GM15510 (cell line): ENCODE results near the gene EN2.

ENCODE experiments used
- POLR2A ChIP-seq: IDR thresholded peaks from 3 replicates; pipeline ENCODE4 v1.6.1; 2011; ENCODE audit warnings: borderline replicate concordance; ENCODE audit not compliant: insufficient read length; ENCODE audit errors: extremely low read depth

EN2 gene

DNA sequence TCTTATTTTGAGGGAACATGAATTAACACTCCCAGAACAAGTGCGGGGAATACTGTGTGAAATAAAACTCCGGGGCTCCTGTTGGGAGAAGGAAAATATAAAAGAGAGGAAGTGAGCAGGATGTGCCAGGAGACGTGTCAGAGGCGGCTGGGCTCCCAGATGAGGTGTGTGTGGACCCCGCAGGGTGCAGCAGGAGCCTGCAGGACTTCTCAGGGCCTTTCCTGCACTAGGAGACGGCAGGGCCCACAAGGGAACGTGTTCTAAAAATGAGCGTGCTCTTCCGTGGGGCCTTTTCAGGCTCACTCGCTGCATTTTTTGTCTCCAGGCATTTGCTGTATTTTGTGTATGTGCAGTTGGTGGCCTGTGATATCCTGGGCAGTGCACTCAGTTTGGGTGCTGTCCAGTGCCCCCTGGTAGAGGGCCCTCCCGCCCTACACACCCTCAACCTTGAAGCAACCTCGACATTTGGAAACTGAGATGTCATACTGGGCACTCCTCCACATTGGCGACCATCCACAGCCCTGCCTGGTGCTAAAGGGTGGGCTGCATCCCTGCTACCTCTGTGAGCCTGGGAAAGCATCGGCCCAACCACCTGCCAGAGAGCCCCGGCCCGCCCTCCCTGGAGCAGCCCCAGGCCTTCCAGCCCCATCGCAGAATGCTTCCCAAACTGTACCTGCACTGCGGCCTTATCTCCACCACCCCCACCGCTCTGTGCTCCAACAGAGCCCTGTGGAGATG is 35.2 kb upstream of the EN2 start:
- TF ChIP-seq POLR2A = no peak

GRCh38 chr7:155423337-155424285 is 34.3 kb upstream of the EN2 start:
- TF ChIP-seq POLR2A = no peak

DNA sequence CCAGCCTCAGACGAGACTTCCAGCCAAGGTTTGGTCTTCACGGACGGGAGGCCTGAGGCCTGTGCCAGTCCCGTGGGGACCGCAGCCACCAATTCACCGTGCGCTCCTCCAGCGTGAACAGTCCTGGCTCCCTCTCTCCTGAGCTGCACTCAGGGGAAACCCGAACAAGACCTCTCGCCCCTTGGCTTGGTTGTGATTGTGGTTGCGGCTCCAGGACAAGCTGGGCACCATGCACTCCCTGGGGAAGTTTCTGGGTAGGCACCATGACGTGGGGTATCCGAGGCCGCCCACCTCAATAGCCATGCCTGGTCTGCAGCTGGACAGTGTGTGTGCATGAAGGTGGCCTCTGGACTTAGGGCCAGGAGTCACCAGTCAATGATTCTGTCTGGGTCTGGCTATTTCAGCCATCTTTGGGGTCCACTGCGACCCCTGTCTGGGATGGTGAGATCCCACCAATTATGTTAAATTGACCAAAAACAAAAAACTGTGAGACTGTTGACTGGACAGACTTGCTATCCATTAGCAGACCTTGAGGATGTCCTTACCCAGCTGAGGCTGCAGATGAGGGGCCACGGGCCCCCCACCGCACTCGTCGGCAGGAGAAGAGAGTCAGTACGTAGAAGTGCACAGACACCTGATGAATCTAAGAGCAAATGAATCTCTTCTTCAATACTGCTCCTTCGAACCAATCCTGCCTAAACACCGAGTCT is 33.5 kb upstream of the EN2 start:
- TF ChIP-seq POLR2A = no peak

- no peak for TF ChIP-seq POLR2A
These were observed 33.0 kb upstream of the EN2 start for GRCh38 chr7:155425011-155425340.

DNA sequence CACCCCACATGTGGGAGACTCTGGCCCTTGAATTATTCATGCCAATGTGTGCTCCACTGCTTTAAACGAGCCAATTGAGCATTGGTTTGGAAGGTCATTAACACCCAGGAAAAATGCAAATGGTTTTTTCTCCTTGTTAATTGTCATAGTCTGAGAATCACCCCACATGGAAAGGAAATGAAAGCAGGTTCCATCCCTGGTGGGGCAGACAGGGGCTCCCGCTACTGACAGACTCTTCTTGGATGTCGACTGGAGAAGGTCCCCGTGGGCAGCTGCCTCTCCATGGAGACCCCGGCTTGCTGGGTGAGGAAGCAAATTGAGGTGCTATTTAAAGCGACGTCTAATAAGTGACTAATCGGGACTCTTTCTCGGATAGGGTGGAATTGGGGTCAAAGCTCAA is 32.0 kb upstream of the EN2 start:
- TF ChIP-seq POLR2A = no peak

DNA sequence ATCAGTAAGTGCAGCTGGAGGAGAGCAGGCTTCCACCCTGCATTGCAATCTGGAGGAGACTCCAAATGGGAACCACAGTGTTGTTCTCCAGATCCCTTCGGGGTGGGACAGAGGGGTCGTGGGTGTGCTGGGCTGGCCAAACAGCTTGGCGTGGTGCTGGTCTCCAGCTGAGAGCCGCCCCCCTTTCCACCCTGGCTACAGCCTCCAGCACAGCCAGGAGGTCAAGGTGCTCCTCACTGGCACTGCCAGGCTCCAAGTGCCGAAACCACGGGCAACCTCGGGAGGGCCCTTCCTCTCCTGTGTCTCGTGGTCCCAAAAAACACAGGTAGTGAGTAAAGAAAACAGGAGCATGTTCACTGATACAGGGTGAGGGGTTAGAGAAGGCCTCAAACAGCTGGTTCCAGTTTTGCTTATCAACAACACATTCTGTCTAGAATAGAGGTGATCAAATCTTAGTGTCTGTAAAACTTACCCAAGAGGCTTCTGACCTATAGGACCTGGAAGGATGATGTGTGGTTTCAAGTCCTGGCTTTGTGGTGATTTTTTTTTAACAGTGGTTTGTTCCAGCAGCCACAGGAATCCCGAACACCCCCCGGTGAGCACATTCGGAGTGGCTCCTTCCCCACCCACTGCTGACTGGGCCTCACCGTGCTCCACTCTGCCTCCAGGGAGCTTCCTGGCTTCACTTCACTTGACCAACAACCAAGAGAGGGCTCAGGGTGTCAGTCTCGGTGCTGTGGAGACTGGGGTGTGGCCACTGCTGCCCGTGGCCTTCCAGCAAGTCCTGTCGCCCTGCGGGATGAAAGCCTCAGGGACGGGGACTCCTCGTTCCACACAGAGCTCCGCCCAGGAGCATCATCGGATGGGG is 31.2 kb upstream of the EN2 start:
- no peak for TF ChIP-seq POLR2A

GRCh38 chr7:155427411-155428038 is 30.4 kb upstream of the EN2 start:
- TF ChIP-seq POLR2A = no peak

- no peak for TF ChIP-seq POLR2A
These were observed 29.6 kb upstream of the EN2 start for GRCh38 chr7:155428171-155428834.

GRCh38 chr7:155429651-155430050 is 28.3 kb upstream of the EN2 start:
- TF ChIP-seq POLR2A = no peak

DNA sequence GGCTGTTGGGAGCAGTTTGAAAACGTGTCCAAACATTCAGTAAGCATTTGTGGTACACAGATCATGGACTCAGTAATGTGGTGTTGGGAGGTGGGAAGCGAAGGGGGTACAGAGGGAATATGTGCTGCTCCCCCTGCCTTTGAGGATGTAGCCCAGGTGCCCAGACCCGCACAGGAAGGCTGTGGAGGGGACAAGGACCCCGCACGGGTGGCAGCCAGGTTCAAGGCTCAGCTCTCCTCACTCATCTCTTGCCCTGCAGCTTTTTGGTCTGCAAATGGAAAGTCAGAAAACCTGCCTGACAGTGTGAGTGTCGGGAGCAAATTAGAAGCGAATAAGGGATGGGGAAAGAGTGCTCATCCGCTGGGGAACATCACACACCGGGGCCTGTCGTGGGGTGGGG is 27.3 kb upstream of the EN2 start:
- TF ChIP-seq POLR2A = no peak

GRCh38 chr7:155431231-155431630 is 26.7 kb upstream of the EN2 start:
- no peak for TF ChIP-seq POLR2A

DNA sequence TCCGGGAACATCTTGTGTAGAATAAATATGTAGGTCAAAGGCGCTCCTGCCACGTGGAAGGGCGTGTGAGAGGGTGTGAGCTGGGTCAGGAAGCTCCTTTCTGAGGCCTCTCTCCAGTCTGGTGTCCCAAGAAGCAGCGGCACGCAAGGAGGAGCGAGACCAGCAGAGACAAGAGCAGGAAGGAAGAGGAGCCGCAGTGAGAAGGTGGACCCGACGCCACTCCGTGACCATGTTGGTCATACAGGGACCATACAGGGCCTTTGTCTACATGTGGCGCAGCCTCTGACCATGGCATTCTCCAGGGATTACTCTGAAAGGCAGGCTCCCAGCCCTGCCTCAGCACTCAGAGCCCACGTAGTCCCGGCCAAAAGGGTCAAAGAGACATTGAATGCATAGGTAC is 26.2 kb upstream of the EN2 start:
- no peak for TF ChIP-seq POLR2A

- TF ChIP-seq POLR2A = no peak
These were observed 22.8 kb upstream of the EN2 start for GRCh38 chr7:155435110-155435509.

GRCh38 chr7:155437836-155438235 is 20.1 kb upstream of the EN2 start:
- no peak for TF ChIP-seq POLR2A

GRCh38 chr7:155438777-155439176 is 19.2 kb upstream of the EN2 start:
- TF ChIP-seq POLR2A = no peak
